ENCODE data around the gene GLDC.
A peak's percentile ranks its signal among the peaks of the same experiment; 100 is the strongest.

The GLDC gene

DNA sequence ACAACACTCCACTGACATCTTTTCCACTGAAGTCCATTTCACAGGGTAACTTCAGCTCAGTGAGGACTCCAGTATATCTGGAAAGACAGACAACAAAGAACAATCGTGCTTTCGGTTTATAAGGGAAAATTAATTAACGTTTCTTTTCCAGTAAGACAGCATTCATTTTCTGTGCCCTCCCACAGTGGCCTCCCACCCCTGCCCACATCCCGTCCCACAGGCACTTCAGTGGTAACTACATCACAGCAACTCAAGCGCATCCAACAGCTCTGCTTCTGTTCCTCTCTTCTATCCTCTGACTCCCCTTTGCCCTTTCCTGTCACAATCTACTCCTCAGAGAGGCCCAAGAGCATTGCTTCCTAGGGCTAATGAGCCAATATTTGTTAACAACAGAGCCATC lies 40.3 kb downstream of the GLDC start:
- TF ChIP-seq, protein P1, sequence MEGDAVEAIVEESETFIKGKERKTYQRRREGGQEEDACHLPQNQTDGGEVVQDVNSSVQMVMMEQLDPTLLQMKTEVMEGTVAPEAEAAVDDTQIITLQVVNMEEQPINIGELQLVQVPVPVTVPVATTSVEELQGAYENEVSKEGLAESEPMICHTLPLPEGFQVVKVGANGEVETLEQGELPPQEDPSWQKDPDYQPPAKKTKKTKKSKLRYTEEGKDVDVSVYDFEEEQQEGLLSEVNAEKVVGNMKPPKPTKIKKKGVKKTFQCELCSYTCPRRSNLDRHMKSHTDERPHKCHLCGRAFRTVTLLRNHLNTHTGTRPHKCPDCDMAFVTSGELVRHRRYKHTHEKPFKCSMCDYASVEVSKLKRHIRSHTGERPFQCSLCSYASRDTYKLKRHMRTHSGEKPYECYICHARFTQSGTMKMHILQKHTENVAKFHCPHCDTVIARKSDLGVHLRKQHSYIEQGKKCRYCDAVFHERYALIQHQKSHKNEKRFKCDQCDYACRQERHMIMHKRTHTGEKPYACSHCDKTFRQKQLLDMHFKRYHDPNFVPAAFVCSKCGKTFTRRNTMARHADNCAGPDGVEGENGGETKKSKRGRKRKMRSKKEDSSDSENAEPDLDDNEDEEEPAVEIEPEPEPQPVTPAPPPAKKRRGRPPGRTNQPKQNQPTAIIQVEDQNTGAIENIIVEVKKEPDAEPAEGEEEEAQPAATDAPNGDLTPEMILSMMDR (IDR thresholded peaks at IDR 0.05; ENCODE audit: low read depth, low read length), result no peak
- H3K4me3 ChIP-seq (ENCODE audit: low read depth, low read length), result no peak overlapping the region
- peak; percentile 37 for DNase-seq (ENCODE audit: low read depth)

DNA sequence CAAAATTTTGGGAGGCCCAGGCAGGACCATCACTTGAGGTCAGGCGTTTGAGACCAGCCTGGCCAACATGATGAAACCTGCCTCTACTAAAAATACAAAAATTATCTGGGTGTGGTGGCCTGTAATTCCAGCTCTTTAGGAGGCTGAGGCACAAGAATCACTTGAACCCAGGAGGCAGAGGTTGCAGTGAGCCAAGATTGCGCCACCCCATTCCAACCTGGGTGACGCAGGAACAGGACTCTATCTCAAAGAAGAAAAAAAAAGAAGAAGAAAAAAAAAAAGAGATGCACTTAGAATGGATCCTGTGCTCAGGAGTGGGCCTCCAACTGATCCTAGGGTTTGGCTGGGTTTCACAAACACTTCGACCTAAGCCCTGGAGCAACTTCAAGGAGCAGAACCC lies 45.1 kb downstream of the GLDC start:
- TF ChIP-seq, protein P1 (IDR thresholded peaks at IDR 0.05; ENCODE audit: low read depth, low read length), result no peak
- TF ChIP-seq MYC (IDR thresholded peaks at IDR 0.05; ENCODE audit: low read depth, low read length), result no peak
- TF ChIP-seq MAX (IDR thresholded peaks at IDR 0.05; ENCODE audit: low read depth, low read length), result no peak
- no peak for TF ChIP-seq POLR2A (IDR thresholded peaks at IDR 0.05; ENCODE audit: extremely low read depth, insufficient read length)
- H3K4me3 ChIP-seq (ENCODE audit: low read depth, low read length), result no peak overlapping the region
- DNase-seq (ENCODE audit: low read depth), result no peak

GRCh38 chr9:6600006-6600405 lies 45.5 kb downstream of the GLDC start:
- no peak for TF ChIP-seq MAX (IDR thresholded peaks at IDR 0.05; ENCODE audit: low read depth, low read length)
- TF ChIP-seq POLR2A (IDR thresholded peaks at IDR 0.05; ENCODE audit: extremely low read depth, insufficient read length), result no peak
- TF ChIP-seq, protein P1 (IDR thresholded peaks at IDR 0.05; ENCODE audit: low read depth, low read length), result no peak
- TF ChIP-seq MYC (IDR thresholded peaks at IDR 0.05; ENCODE audit: low read depth, low read length), result no peak
- no peak for DNase-seq (ENCODE audit: low read depth)
- H3K4me3 ChIP-seq (ENCODE audit: low read depth, low read length), result no peak overlapping the region

DNA sequence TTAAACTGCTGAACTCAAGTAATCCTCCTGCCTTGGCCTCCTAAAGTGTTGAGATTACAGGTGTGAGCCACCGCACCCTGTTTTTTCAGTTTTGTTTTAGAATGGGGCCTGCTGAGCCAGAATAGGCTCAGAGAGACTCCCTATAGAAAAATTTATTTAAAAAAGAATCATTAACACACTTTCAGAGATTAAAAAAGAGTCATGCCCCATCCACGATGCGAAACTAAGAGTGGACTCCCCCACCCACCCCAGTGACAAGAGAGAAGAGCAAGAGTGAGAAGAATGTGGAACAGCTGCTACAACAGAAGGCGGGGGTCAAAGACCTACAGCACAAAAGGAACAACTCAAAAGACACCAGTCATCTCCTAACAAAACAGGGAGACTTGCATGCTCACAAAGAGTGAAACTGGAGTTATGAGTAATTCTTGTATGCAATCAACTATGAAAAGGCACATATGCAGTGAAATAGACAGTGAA lies 47.2 kb downstream of the GLDC start:
- TF ChIP-seq, protein P1 (IDR thresholded peaks at IDR 0.05; ENCODE audit: low read depth, low read length), result no peak
- no peak for TF ChIP-seq POLR2A (IDR thresholded peaks at IDR 0.05; ENCODE audit: extremely low read depth, insufficient read length)
- no peak for TF ChIP-seq MYC (IDR thresholded peaks at IDR 0.05; ENCODE audit: low read depth, low read length)
- TF ChIP-seq MAX (IDR thresholded peaks at IDR 0.05; ENCODE audit: low read depth, low read length), result no peak
- DNase-seq (ENCODE audit: low read depth), result no peak
- H3K4me3 ChIP-seq (ENCODE audit: low read depth, low read length), result no peak overlapping the region

- TF ChIP-seq MAX (IDR thresholded peaks at IDR 0.05; ENCODE audit: low read depth, low read length) (no peak), MYC (IDR thresholded peaks at IDR 0.05; ENCODE audit: low read depth, low read length) (no peak)
- TF ChIP-seq, protein P1 (IDR thresholded peaks at IDR 0.05; ENCODE audit: low read depth, low read length), result no peak
- no peak overlapping the region for H3K4me3 ChIP-seq (ENCODE audit: low read depth, low read length)
- no peak for DNase-seq (ENCODE audit: low read depth)
Observed at GRCh38 chr9:6592791-6593190, 52.7 kb downstream of the GLDC start.

- no peak overlapping the region for H3K4me3 ChIP-seq (ENCODE audit: low read depth, low read length)
- no peak for DNase-seq (ENCODE audit: low read depth)
- TF ChIP-seq MAX (IDR thresholded peaks at IDR 0.05; ENCODE audit: low read depth, low read length) (no peak), POLR2A (IDR thresholded peaks at IDR 0.05; ENCODE audit: extremely low read depth, insufficient read length) (no peak), MYC (IDR thresholded peaks at IDR 0.05; ENCODE audit: low read depth, low read length) (no peak)
- TF ChIP-seq, protein P1 (IDR thresholded peaks at IDR 0.05; ENCODE audit: low read depth, low read length), result no peak
Observed at GRCh38 chr9:6592231-6592630, 53.3 kb downstream of the GLDC start.
